SK-N-SH treated with all-trans-retinoic acid at 6 μM for 48 hours (cell line): Measurements from ENCODE around the gene RAVER2.
"Not testable (repeated sequence)": the region's sequence is repeated elsewhere in the genome, so short reads cannot be mapped to it uniquely, and the experiment has no call there.

Experiments
- CSDC2 ChIP-seq: fragments of 250-450 bp; sonication (Bioruptor Pico); IDR thresholded peaks from 2 replicates; pipeline ENCODE4 v1.5.0; 2020; ENCODE audit warnings: mild to moderate bottlenecking, moderate library complexity
- ESRRG ChIP-seq: fragments of 250-450 bp; sonication (Bioruptor Pico); IDR thresholded peaks from 2 replicates; pipeline ENCODE4 v1.6.1; 2021; ENCODE audit warnings: mild to moderate bottlenecking
- ISL1 ChIP-seq: fragments of 250-450 bp; sonication (Bioruptor Pico); IDR thresholded peaks from 2 replicates; pipeline ENCODE4 v2.1.2; 2022; ENCODE audit warnings: mild to moderate bottlenecking, moderate library complexity
- PATZ1 ChIP-seq: fragments of 250-450 bp; sonication (Bioruptor Pico); IDR thresholded peaks from 2 replicates; pipeline ENCODE4 v1.8.0; 2020; ENCODE audit warnings: mild to moderate bottlenecking, moderate library complexity, borderline replicate concordance
- POU6F1 ChIP-seq: fragments of 250-450 bp; sonication (Bioruptor Pico); IDR thresholded peaks from 2 replicates; pipeline ENCODE4 v1.8.0; 2021; ENCODE audit warnings: low read depth, mild to moderate bottlenecking, moderate library complexity, borderline replicate concordance
- RARB ChIP-seq: fragments of 250-450 bp; sonication (Bioruptor Pico); IDR thresholded peaks from 2 replicates; pipeline ENCODE4 v1.8.0; 2021; ENCODE audit warnings: mild to moderate bottlenecking, moderate library complexity
- TCF4 ChIP-seq: fragments of 250-450 bp; sonication (Bioruptor Pico); IDR thresholded peaks from 2 replicates; pipeline ENCODE4 v1.8.0; 2021; ENCODE audit warnings: mild to moderate bottlenecking, moderate library complexity, borderline replicate concordance
- TSHZ2 ChIP-seq: fragments of 250-450 bp; sonication (Bioruptor Pico); IDR thresholded peaks from 2 replicates; pipeline ENCODE4 v1.5.0; 2020; ENCODE audit warnings: mild to moderate bottlenecking, moderate library complexity
- ZFP3 ChIP-seq: fragments of 250-450 bp; sonication (Bioruptor Pico); IDR thresholded peaks from 2 replicates; pipeline ENCODE4 v1.5.0; 2020; ENCODE audit warnings: mild to moderate bottlenecking, moderate library complexity
- ZFP30 ChIP-seq: fragments of 450-650 bp; formaldehyde crosslinking; IDR thresholded peaks from 2 replicates; pipeline ENCODE4 v1.5.0; 2022; ENCODE audit warnings: mild to moderate bottlenecking, moderate library complexity
- ZNF70 ChIP-seq: fragments of 450-650 bp; formaldehyde crosslinking; IDR thresholded peaks from 2 replicates; pipeline ENCODE4 v1.5.0; 2020; ENCODE audit warnings: mild to moderate bottlenecking, moderate library complexity

- not testable (repeated sequence) for TF ChIP-seq PATZ1 (CRISPR knock-in tag); CSDC2; ZFP30; ZNF70 (CRISPR knock-in tag); ISL1 (CRISPR knock-in tag); ESRRG (CRISPR knock-in tag); POU6F1; RARB (CRISPR knock-in tag); ZFP3 (CRISPR knock-in tag); TCF4 (CRISPR knock-in tag); TSHZ2 (CRISPR knock-in tag)
Measured at GRCh38 chr1:64740687-64741086, 4.2 kb upstream of the RAVER2 start.
